ENCODE results near the gene C17orf67.

The C17orf67 gene

DNA sequence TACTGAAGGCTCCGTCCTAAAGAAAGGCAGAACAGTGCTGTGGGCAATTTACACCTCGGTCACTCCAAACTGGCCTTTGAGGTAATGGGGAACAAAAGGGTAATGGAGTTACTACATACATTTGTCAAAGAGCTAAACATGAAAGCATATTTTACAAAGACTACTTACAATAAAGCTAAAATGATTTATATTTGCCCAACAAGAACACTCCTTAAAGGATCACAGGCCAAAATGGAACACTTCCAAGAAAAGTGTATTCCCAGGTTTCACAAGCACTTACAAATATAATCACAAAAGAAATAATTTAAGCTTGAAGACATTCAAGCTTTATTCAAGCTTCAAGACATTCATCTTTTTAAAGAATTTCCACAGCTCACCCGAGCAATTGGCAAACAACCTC, 29.3 kb downstream of the C17orf67 start:
- no peak for DNase-seq

DNA sequence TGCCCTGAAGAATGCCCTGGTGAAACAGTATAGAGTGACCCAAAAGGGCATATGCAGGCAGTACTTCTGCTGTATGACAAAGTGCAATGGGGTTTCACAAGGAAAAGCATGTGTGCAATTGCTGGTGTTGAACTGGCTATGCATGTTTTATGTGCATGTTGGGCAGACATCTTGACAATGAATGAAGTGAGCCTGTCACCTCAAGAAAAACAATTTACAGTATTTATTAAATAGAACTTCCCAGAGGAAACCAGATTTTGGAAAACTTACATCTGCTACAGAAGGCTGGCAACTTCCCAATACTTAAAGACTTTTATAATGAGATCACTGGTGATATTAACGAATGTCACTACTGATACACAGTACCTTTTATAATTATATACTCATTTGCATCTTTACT, 30.6 kb downstream of the C17orf67 start:
- no peak for DNase-seq

DNA sequence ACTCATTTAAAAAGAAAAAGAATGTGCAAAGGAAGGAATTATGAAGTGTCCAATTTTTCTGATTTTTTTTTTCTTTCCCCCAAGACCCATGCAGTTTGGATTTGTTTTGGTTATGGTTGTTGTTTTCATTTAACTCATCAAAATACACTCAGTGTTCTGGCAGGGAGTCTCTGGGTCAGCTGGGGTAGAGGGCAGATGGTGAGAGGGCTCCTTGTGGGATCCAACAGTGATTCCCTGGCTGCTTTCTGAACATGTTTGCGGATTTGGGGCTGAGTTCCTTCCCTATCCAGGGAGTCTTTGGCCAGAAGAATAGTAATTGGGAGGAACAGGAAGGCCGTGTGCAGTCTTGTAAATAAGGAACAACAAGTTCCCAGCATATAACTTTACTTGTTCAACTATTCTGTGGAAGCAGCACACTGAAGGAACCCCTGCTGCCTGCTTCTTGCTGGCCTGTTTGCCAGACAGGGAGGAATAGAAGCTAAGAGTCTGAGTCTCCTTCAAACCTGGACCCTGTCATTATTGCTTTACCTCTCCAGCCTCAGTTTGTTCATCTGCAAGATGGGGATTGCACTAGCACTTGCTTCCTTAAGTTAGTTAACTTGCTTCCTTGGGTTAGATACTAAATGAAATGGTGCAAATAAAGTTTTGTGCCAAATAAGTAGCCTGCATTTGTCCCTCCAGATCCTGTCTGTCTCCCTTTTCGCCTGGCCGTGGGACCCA, 32.1 kb downstream of the C17orf67 start:
- DNase-seq: no peak

DNA sequence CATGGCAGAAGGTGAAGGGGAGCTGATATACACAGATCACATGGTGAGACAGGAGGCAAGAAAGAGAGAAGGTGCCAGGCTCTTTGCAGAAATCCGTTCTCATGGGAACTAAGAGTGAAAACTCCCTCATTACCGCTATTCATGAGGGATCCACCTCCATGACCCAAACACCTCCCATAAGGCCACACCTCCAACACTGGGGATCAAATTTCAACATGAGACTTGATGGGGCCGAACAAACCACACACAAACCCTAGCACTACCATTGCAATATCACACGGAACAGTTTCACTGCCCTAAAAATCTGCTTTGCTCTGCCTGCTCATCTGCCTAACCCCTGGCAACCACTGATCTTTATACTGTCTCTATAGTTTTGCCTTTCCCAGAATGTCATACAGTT, 34.8 kb downstream of the C17orf67 start:
- no peak for DNase-seq

DNA sequence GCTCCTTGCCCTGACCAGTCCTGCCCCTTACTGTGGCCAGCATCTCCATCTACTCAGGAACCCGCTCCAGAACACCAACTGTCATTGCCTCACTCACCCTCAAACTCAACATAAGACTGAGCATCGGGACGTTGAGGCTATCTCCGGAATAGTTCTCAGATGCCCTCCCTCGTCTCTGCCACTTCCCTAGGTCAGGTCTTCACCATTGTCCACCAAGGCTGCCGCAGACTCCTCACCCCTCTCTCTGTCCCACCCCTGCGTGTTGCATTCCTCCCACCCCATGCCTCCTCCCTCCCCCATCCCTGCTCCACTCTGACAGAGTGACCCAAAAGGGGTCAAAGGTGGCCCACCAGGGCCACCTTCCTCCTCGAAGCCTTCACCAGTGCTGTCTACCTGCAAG, 37.2 kb downstream of the C17orf67 start:
- no peak for DNase-seq

DNA sequence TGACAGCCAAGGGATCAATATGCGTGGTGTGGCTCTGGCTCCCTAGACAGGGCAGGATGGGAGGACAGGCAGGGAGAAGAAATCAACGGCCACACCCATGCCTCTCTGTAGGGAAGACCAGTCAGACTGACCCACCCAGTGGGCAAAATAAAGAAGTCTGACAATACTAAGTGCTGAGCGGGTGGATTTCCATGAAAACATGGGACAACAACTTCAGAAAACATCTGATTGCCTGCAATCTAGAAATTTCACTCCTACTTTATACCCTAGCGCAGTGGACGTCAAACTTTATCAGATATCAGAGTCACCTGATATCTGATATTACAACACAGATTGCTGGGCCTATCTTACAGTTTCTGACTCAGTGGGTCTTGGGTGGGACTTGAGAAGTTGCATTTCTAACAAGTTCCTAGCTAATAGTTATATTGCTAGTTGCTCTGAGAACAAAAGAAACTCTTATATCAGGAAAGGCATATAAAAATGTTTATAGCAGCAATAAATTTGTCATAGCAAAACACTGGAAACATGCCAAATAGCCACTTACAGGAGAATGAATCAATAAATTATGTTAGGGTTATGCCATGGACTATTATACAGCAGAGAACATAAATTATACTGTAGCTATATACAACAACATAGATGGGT, 38.4 kb downstream of the C17orf67 start:
- no peak for DNase-seq

DNA sequence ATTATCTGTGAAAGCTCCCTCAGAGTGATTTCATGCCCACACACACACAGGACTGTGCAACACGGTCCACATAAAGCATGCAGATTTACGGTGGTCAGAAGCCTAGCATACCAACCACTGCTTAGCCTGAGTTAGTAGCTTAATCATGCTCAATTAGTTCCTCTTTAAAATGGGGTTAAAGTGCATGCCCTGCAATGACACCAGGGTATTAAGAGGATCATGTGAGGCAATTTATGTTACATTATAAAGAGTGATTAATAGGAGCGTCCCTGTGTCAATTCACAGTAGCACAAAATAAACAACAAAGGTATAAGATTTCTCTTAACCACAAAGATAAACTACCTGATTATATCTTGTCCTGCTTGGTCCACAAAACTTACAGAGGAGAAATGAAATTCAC, 39.8 kb downstream of the C17orf67 start:
- no peak for DNase-seq

DNA sequence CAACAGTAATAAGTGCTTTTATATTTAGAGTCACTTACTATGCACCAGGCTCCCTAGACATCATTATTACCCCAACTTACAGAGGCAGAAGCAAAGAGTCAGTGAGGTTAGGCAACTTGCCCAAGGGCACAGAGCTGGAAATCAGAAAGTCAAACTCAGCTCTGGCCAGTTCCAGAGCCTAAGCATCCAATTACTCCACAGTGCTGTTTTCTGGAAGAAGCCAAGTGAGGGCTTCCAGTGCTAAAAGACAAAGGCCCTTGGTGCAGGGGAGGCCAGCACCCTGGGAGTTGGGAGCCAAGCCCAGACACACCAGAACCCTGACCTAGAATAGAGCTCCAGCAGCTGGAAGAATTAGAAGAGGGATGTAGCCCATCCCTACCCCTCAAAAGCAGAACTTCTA, 40.2 kb downstream of the C17orf67 start:
- no peak for DNase-seq

DNA sequence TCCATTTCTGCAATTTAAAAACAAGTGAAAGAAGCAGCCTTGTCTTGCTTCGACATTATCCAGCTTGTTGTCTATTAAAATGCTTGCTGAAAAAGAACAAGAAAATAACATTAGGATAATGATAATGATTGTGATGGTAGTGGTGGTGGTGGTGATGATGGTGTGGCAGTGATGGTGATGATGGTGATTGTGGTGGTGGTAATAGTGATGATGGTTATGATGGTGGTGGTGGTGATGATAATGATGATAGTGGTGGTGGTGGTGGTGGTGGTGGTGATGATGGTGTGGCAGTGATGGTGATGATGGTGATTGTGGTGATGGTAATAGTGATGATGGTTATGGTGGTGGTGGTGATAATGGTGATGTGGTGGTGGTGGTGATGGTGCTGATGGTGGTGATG, 41.5 kb downstream of the C17orf67 start:
- no peak for DNase-seq

DNA sequence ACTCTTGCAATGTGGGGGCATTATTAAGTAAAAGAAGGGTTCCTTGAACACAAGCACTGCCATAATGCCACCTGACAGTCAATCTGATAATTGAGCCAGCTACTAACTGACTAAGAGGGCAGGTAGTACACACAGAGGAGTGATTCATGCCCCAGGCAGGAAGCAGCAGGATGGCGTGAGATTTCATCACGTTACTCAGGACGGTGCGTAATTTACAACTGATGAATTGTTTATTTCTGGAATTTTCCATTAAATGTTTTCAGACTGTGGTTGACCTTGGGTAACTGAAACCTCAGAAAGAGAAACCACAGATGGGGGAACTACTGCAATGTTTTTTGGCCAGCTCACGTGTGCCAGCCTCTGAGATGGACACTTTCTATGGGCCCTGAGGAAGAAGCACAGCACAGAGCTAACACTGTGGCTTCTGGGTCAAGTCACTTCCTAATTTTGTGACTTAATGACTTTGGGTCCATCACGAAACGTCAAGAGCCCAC, 46.7 kb downstream of the C17orf67 start:
- peak; percentile 28 for DNase-seq

DNA sequence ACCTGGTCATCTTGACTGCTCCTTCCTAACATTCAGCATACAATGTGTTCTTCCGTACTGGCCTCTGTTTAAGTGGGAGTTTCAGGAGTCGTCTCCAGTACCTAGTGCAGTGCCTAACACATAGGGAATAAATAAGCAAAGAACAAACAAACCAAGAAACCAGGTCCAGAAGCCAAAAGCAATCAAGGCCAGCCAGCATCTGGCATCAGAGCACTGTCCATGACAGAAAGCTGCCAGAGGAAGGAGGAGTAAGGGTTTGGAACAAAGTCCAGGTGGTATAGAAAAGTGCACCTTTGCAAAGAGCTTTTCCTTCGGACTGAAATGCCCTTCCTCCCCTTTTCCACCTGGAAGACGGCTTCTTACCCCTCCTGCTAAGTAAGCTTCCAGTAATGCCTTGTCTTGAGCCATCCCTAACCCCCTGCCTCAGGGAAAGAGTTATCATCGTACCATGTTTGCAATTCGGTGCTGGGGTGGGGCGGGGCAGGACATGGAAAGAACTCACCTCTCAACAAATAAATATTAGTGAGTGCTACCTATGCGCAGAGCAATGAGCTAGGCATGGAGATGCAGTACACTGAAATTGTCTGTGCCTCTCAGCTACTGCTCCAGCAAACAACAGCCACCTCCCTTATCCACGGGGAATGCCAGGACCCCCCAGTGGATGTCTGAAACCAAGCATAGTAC, 47.6 kb downstream of the C17orf67 start:
- no peak for DNase-seq

DNA sequence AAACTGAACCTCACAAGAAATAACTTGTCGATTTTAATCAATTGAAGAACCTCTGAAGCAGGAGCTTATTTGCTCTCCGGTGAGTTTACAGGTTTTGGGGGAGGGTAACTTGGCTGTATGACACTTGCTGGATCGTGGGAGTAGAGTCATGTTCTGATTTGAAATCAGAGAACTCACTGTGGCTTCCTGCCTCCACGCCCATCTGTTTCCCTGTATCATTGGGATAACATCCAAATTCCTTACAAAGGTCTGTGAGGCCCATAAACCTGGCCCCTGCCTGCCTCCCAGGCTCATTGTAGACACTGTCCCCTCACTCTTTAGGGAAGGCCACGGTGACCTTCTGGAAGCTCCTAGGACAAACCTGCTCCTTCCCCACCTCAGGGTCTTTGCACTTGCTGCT, 48.3 kb downstream of the C17orf67 start:
- no peak for DNase-seq

DNA sequence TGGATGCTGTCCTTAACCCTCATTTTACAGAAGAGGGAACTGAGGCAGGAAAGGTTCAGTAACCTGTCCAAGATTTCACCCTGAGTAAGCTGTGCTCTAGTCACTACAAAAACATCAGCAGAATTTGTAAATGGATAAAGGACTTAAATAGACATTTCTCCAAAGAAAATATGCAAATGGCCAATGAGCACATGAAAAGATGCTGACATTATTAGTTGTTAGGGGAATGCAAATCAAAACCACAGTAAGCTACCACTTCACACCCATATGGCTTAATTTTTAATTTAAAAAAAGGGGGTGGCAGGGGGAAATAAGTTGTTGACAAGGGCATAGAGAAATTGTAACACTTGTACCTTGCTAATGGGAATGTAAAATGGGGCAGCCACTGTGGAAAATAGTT, 51.4 kb downstream of the C17orf67 start:
- DNase-seq: no peak

DNA sequence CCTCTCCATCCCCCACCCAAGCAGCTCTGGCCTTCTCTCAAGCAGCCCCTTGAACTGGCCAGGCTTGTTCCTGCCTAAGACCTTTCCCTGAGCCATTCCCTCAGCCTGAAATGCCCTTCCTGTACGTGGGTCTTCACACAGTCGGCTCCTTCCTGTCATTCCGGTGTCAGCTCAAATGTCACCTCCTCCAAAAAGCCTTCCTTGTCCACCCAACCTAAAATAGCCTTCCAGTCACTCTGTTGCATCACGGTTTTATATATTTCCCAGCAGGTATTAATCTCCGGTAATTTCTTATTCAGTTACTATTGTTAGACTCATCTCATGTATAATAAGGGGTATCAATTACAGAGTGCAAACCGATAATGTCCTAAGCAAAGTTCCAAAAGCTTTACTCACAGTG, 51.8 kb downstream of the C17orf67 start:
- DNase-seq: no peak

DNA sequence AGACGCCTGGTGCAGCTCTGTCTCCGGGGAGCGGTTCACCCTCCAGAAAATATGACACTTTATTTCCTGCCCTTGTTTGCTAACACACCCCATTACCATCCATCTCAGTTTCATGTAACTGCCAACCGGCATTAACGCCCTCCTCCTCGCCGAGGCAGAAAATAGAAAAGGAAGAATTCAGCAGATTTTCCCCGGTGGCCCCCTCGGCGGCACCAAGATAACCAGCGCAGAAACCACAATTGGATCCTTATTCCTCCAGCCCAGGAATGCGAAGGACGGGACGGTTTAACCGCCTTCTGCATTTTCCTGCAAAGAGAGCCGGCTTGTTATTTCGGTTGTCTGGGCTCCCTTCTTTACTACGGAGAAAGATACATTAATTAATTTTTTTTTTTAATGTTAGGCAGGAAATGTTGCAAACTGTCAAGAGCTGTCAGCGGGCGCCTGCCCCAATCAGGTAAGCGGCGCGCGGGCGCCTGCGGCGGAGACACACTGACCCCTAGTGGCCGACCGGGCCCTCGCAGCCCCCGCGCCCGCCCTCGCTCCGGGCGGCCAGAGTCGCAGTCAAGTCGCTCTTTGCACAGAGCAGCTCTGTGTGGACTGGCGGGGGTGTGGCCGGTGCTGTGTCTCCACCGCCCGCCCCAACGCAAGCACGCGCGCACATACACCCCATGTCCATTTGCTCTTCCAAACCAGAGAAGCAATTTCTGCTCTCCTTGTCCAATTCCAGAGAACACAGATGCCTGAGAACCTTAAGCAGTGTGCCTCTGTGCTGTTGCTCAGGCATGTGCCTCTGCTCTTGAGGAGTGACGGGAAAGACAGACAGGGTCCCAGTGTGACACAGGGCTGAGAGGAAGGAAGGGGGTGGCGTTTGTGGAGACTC, 53.6 kb downstream of the C17orf67 start:
- peak; percentile 86 for DNase-seq

DNA sequence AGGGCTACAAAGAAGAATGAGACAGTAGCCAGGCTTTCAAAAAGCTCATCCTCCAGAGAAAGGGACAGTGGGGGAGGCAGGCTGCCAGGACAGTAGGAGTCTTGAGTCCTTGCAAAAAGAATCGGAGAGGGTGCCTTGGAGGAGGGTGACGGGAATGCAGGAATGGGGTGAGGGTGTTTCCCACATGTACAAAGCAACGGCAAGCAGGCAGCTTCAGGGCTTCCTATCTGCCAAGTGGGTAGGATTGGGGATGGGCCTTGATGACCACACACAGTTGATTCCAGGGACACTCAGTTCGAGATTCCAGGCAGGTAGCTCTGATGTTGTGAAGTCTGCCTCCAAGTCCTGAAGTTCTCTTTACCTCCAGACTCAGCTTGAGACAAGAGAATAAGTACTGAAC, 54.4 kb downstream of the C17orf67 start:
- no peak for DNase-seq

DNA sequence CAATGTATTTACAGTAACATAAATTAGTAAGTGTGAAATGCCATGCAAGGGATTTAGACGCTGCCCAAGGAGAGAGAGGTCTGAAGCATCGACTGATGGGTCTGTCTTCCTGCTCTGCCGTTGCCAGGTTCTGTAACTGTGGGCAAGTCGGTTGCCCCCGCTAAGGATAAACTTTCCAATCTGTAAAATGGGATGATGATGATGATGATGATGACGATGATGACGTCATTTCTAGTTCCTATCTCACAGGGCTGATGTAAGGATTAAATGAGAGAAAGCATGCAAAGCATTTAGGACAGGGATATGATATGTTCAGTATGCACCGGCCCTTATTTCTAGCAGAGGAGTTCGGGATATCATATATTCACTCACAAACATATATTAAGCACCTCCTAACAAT, 54.8 kb downstream of the C17orf67 start:
- no peak for DNase-seq

DNA sequence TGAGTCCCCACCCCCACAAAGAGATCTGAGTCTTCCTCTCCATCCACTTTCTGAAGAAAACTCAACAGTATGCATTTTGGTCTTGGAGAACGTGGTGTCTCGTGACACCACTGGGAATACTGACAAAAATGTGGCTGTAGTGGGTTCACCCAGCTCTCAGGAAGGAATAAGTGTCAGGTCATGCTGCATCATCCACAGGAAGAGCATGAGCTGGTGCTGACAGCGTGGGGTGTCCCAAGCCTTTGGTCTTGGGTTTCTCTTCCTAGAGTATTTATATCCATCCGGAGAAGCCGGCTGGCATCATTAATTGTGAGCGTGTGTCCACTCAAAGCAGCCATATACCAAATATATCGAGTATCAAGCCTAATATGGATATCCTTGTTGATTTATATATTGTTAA, 55.9 kb downstream of the C17orf67 start:
- DNase-seq: no peak

DNA sequence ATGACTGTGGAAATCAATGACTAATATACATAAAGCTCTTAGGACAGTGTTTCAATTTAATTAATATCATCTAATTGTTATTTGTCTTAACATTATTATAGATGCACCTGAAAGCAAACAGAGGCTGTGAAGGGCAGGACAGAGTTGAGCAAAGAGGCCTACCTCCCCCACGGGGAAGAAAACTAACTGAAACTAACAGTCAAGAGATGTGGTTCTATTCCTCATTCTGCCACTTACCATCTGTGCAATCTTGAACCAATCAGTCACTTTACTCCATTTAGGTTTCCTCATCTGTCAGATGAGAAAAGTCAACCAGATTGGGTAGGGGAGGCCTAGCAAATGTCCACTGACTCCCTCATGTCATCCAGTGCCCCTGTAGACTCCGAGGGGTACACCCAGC, 59.1 kb downstream of the C17orf67 start:
- no peak for DNase-seq

DNA sequence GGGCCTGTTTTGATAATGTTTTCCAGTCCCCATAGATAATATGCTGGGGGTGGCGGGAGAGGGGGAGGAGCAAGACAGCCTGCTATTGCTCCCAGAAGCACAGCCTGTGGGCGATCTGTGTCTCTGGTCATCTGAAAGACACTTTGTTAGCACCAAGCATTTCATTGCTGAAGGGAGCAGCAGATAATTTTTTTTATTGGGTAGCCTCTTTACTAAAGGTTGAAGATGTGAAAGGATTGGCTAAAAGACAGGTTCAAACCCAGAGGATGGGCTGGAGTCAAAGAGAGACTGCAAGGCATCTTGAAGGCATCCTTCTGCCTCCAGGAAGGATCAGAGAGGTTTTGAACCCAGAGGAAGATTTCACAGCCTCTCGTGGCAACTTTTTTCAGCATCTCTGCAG, 60.6 kb downstream of the C17orf67 start:
- no peak for DNase-seq

DNA sequence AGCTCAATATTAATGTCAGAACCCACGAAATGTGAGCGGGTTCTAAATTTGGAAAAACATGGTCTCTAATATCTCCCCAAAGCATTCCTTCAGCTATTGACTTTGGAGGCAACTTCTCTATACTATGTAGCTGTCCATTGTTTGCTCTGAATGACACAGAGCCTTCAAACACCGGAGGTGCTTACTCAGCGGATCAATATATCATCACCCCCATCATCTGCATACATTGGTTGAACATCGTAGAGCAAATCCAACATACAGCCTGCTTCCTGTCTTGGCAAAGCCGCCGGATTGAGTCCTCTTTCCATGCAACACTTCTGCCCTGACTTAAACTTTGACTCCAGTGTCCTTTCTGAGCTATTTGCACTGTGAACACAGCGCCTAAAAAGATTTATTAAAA, 61.3 kb downstream of the C17orf67 start:
- DNase-seq: no peak

DNA sequence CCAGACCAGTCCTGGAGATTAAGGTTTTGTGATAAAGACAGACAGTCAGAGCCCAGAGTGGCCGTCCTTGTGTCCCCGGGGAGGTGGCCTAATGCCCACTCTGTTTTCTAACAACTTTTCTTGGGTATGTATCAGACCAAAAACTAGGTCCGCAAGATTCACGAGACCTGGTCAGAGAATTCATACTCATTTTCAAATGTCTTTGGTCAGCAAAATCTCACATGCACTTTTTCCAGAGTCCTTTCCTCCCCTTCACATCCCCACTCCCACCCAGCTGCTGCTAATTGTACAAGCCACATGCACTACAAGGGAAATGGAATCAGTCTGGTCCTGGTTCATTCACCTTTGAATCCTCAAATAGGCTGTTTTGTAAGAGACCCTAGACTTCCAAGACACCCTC, 61.7 kb downstream of the C17orf67 start:
- no peak for DNase-seq

DNA sequence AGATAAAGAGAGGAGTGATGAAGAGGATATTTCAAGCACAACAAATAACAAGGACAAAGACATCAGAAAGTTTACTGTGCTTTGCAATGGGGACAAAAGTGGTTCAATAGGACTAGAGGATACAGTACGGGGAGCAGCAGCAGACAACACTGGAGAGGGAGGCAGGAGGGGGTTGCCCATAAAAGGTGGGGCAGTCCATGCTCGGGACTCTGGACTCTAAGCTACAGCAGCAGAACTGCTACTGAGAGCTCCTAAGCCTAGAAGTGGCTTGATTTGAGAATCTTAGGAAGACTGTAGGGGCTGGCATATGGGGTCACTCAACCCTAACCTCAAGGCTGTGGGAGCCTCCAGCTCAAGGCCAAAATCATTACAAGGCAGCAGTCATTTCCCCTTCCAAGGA, 62.2 kb downstream of the C17orf67 start:
- DNase-seq: no peak
